ENCODE results near the gene ALDH3A1.
A peak's percentile ranks its signal among the peaks of the same experiment; 100 is the strongest.

Gene ALDH3A1

GRCh38 chr17:19756546-19756945 lies 8.4 kb upstream of the ALDH3A1 start:
- Histone ChIP-seq H3K36me3 (replicated peaks) (no peaks in the 10 kb centered on the region), H3K4me3 (ENCODE audit: low read depth, low read length) (no peak overlapping the region), H3K27ac (no peak overlapping the region), H3K27me3 (replicated peaks) (no peaks in the 10 kb centered on the region)
- TF ChIP-seq CTCF (IDR thresholded peaks at IDR 0.05; ENCODE audit: low read depth, low read length, missing control alignments) = no peak
- in situ Hi-C loops (cut with HindIII; ENCODE audit: low pct_ligation_motif_present, low sequenced_read_pairs) = no loop called here
- DNase-seq = no peak

GRCh38 chr17:19755821-19756510 lies 7.9 kb upstream of the ALDH3A1 start:
- DNase-seq = no peak
- Histone ChIP-seq H3K27me3 (replicated peaks) (no peaks in the 10 kb centered on the region), H3K4me3 (ENCODE audit: low read depth, low read length) (no peak overlapping the region), H3K27ac (no peak overlapping the region), H3K36me3 (replicated peaks) (no peaks in the 10 kb centered on the region)
- no peak for TF ChIP-seq CTCF (IDR thresholded peaks at IDR 0.05; ENCODE audit: low read depth, low read length, missing control alignments)
- in situ Hi-C loops (cut with HindIII; ENCODE audit: low pct_ligation_motif_present, low sequenced_read_pairs) = no loop called here

- Histone ChIP-seq H3K36me3 (replicated peaks) (no peaks in the 10 kb centered on the region), H3K27me3 (replicated peaks) (no peaks in the 10 kb centered on the region), H3K4me3 (ENCODE audit: low read depth, low read length) (no peak overlapping the region), H3K27ac (no peak overlapping the region)
- in situ Hi-C loops (cut with HindIII; ENCODE audit: low pct_ligation_motif_present, low sequenced_read_pairs) = no loop called here
- no peak for DNase-seq
- TF ChIP-seq CTCF (IDR thresholded peaks at IDR 0.05; ENCODE audit: low read depth, low read length, missing control alignments) = no peak
Observed at GRCh38 chr17:19755392-19755791, 7.3 kb upstream of the ALDH3A1 start.

- H3K4me3 ChIP-seq (ENCODE audit: low read depth, low read length) = no peak overlapping the region
- DNase-seq = no peak
- peak; percentile 52 for TF ChIP-seq CTCF (IDR thresholded peaks at IDR 0.05; ENCODE audit: low read depth, low read length, missing control alignments)
- no peaks in the 10 kb centered on the region for H3K36me3 ChIP-seq (replicated peaks)
- in situ Hi-C loops (cut with HindIII; ENCODE audit: low pct_ligation_motif_present, low sequenced_read_pairs) = no loop called here
- H3K27ac ChIP-seq = no peak overlapping the region
- no peaks in the 10 kb centered on the region for H3K27me3 ChIP-seq (replicated peaks)
Observed at GRCh38 chr17:19753661-19754463, 5.8 kb upstream of the ALDH3A1 start.

- H3K27ac ChIP-seq = peak overlapping the region; percentile 40
- H3K4me3 ChIP-seq (ENCODE audit: low read depth, low read length) = no peak overlapping the region
- peak; percentile 51 for DNase-seq
Observed at GRCh38 chr17:19753051-19753509, 5.0 kb upstream of the ALDH3A1 start.

More at GRCh38 chr17:19753051-19753509, 5.0 kb upstream of the ALDH3A1 start:
- no peak for TF ChIP-seq CTCF (IDR thresholded peaks at IDR 0.05; ENCODE audit: low read depth, low read length, missing control alignments)
- Histone ChIP-seq H3K27me3 (replicated peaks) (no peaks in the 10 kb centered on the region), H3K36me3 (replicated peaks) (no peaks in the 10 kb centered on the region)
- in situ Hi-C loops (cut with HindIII; ENCODE audit: low pct_ligation_motif_present, low sequenced_read_pairs) = no loop called here

Data from brain microvascular endothelial cell (primary cell).